GM20000 (cell line): Measurements from ENCODE around the gene COPS3.

Source experiments
- DNase-seq: peaks from one replicate; pipeline ENCODE4 v3.0.0; 2012; ENCODE audit warnings: low spot score
- CTCF ChIP-seq: IDR thresholded peaks from 2 replicates; pipeline ENCODE4 v1.5.1; 2012; ENCODE audit warnings: mild to moderate bottlenecking, control low read depth; ENCODE audit errors: extremely low read depth, missing control alignments

COPS3 gene

GRCh38 chr17:17198281-17198680 lies 82.8 kb downstream of the COPS3 start:
- no peak for TF ChIP-seq CTCF
- DNase-seq = no peak

- DNase-seq = no peak
Observed at GRCh38 chr17:17196776-17197175, 84.3 kb downstream of the COPS3 start.

More at GRCh38 chr17:17196776-17197175, 84.3 kb downstream of the COPS3 start:
- TF ChIP-seq CTCF = no peak
